Keratinocyte (primary cell): ENCODE measurements around the gene NDUFB1.

Experiments
- CTCF ChIP-seq, 3 experiments: IDR thresholded peaks in 1 of 3; conservative IDR thresholded peaks in 1 of 3; optimal IDR thresholded peaks in 1 of 3; 2 replicates in 2 of 3; 3 replicates in 1 of 3; pipeline versions ENCODE3 to v1.5.1; 2011; ENCODE audit warnings: low read length in 3 of 3, mild to moderate bottlenecking in 3 of 3, moderate library complexity in 2 of 3, control low read depth in 1 of 3, inconsistent platforms in 1 of 3; ENCODE audit not compliant: insufficient read depth in 2 of 3; ENCODE audit errors: extremely low read depth in 1 of 3
- EZH2 ChIP-seq: IDR thresholded peaks from one replicate; pipeline ENCODE4 v1.6.1; 2012; ENCODE audit warnings: inconsistent platforms, mild to moderate bottlenecking, low read length, moderate library complexity

- no peak for TF ChIP-seq EZH2
- TF ChIP-seq CTCF (optimal IDR thresholded peaks at IDR 0.05 in 1 of 3, IDR thresholded peaks at IDR 0.05 in 1 of 3, conservative IDR thresholded peaks at IDR 0.05 in 1 of 3; ENCODE audit: extremely low read depth in 1 of 3, insufficient read depth in 2 of 3, low read length in 3 of 3): no peak
Observed at GRCh38 chr14:92122761-92123160, 1.3 kb upstream of the NDUFB1 start.
